A549 (cell line): ENCODE results near the gene DHX35. TPM values are rescaled to one million over a fixed set of nuclear protein-coding genes. Genes with fewer than 3 reads are reported as not detected.

Experiments used
- ATAC-seq, 2 experiments: fragments of 200-7000 bp in 1 of 2; fragments of >200 bp in 1 of 2; cut with Nextera tagmentation in 1 of 2; cut with Tn5 transposase in 1 of 2; 3 replicates each; pipeline versions ENCODE4 v1.8.0 to v1.9.1; 2018 to 2020; ENCODE audit warnings: mild to moderate bottlenecking in 1 of 2, moderate library complexity in 1 of 2
- CTCF ChIA-PET: fragments of 300-600 bp; sonication (Branson Sonifier 250); formaldehyde crosslinking; extraction: SDS; loops from one replicate; lab custom pipeline; 2021; ENCODE audit warnings: antibody characterized with exemption, inconsistent platforms; lab: Yijun Ruan, JAX
- POLR2A ChIA-PET: fragments of 350-600 bp; formaldehyde crosslinking; extraction: SDS; loops from one replicate; lab custom pipeline; 2021; ENCODE audit warnings: antibody characterized with exemption, inconsistent platforms; lab: Yijun Ruan, JAX
- DNase-seq, 2 experiments: peaks; one replicate each; pipeline versions ENCODE4 v3.0.0 to v3.0.0-alpha.2; 2011 to 2016; ENCODE audit warnings: low read depth in 1 of 2, low spot score in 1 of 2
- FAIRE-seq: peaks from 2 replicates; lab custom pipeline; 2011; peaks lifted over from hg19 to GRCh38; lab: Jason Lieb, UNC
- H3K27ac ChIP-seq, 2 experiments: fragments of >200 bp; sonication (Bioruptor Twin); formaldehyde crosslinking; 3 replicates each; pipeline ENCODE4 v1.5.1; 2016 to 2017
- H3K4me1 ChIP-seq: fragments of >200 bp; sonication (Bioruptor Twin); formaldehyde crosslinking; 3 replicates; pipeline ENCODE4 v1.6.1; 2016
- H3K4me2 ChIP-seq: fragments of >200 bp; sonication (Bioruptor Twin); formaldehyde crosslinking; 3 replicates; pipeline ENCODE4 v1.6.1; 2016
- H3K4me3 ChIP-seq: fragments of >200 bp; sonication (Bioruptor Twin); formaldehyde crosslinking; 3 replicates; pipeline ENCODE4 v1.5.1; 2016
- H3K9me3 ChIP-seq: fragments of >200 bp; sonication (Bioruptor Twin); formaldehyde crosslinking; 3 replicates; pipeline ENCODE4 v1.6.1; 2016
- CHD4 ChIP-seq: fragments of 200-600 bp; sonication (generic); IDR thresholded peaks from 2 replicates; pipeline ENCODE4 v1.6.1; 2016; ENCODE audit warnings: antibody characterized with exemption, mild to moderate bottlenecking, borderline replicate concordance
- CTCF ChIP-seq: fragments of >200 bp; sonication (Bioruptor Twin); formaldehyde crosslinking; IDR thresholded peaks from 3 replicates; pipeline ENCODE4 v1.5.1; 2016
- ESRRA ChIP-seq: fragments of 150-350 bp; IDR thresholded peaks from 2 replicates; pipeline ENCODE4 v1.6.1; 2014; ENCODE audit warnings: mild to moderate bottlenecking, low read length, borderline replicate concordance
- FOSL2 ChIP-seq, 2 experiments: fragments of 450-650 bp in 1 of 2; fragments of >200 bp in 1 of 2; sonication (Bioruptor Twin) in 1 of 2; formaldehyde crosslinking; IDR thresholded peaks; 2 replicates each; pipeline versions ENCODE4 v1.5.0 to v1.6.1; 2016 to 2020; ENCODE audit warnings: mild to moderate bottlenecking in 1 of 2, moderate library complexity in 1 of 2
- KDM5A ChIP-seq: fragments of 200-600 bp; sonication (generic); IDR thresholded peaks from 2 replicates; pipeline ENCODE4 v1.6.1; 2016; ENCODE audit warnings: antibody characterized with exemption, mild to moderate bottlenecking
- MAFK ChIP-seq: fragments of 450-650 bp; IDR thresholded peaks from 2 replicates; pipeline ENCODE4 v1.6.1; 2014; ENCODE audit not compliant: partially characterized antibody
- NR3C1 ChIP-seq: fragments of >200 bp; sonication (Bioruptor Twin); formaldehyde crosslinking; IDR thresholded peaks from 3 replicates; pipeline ENCODE4 v1.6.1; 2017
- PHF8 ChIP-seq: fragments of 200-600 bp; sonication (generic); IDR thresholded peaks from 2 replicates; pipeline ENCODE4 v1.6.1; 2016; ENCODE audit warnings: low read depth, mild to moderate bottlenecking, antibody characterized with exemption, moderate library complexity, borderline replicate concordance
- POLR2AphosphoS2 ChIP-seq: conservative IDR thresholded peaks from 2 replicates; pipeline ENCODE4 v1.6.1; 2012; ENCODE audit warnings: low read length, improper control_type of control experiment, inconsistent platforms
- RAD21 ChIP-seq, 2 experiments: fragments of >200 bp in 1 of 2; sonication (Bioruptor Twin) in 1 of 2; formaldehyde crosslinking in 1 of 2; IDR thresholded peaks in 1 of 2; conservative IDR thresholded peaks in 1 of 2; 2 replicates in 1 of 2; 3 replicates in 1 of 2; pipeline ENCODE4 v1.6.1; 2012 to 2018; ENCODE audit warnings: inconsistent platforms in 1 of 2
- RFX5 ChIP-seq: fragments of 450-650 bp; IDR thresholded peaks from 2 replicates; pipeline ENCODE4 v1.7.1; 2014; ENCODE audit warnings: antibody characterized with exemption, mild to moderate bottlenecking, moderate library complexity
- SMC3 ChIP-seq: fragments of >200 bp; sonication (Bioruptor Twin); formaldehyde crosslinking; IDR thresholded peaks from 3 replicates; pipeline ENCODE4 v1.6.1; 2018; ENCODE audit warnings: inconsistent platforms
- ZSCAN20 ChIP-seq: fragments of 250-450 bp; sonication (Bioruptor Pico); IDR thresholded peaks from 2 replicates; pipeline ENCODE4 v1.8.0; 2022; ENCODE audit warnings: mild to moderate bottlenecking, moderate library complexity
- WGBS: methylation state at CpG from one replicate; pipeline ENCODE4 v1.1.6; 2017; ENCODE audit errors: missing lambda C conversion rate; 5-methylcytosine and 5-hydroxymethylcytosine counted together
- polyA plus RNA-seq, 4 experiments: library from polyadenylated mRNA; depleted of rRNA in 3 of 4; stranded (reverse); fragments of >200 nt; fragmentation: RNase III in 1 of 4; extraction: RNeasy Plus Mini Kit Qiagen cat#74134 plus additional on column Dnase treatment in 1 of 4; gene quantifications; 2 replicates in 3 of 4; 3 replicates in 1 of 4; pipeline ENCODE4 v1.2.3, GENCODE V29; 2011 to 2017
- TF ChIP-seq, protein P1 (sequence below): fragments of 250-450 bp; sonication (Bioruptor Pico); IDR thresholded peaks from 2 replicates; pipeline ENCODE4 v1.5.0; 2021; ENCODE audit warnings: mild to moderate bottlenecking, moderate library complexity, borderline replicate concordance
- TF ChIP-seq, protein P2 (sequence below): IDR thresholded peaks from 2 replicates; pipeline ENCODE4 v1.6.1; 2012; ENCODE audit warnings: low read depth, borderline replicate concordance
- TF ChIP-seq, protein P3 (sequence below): IDR thresholded peaks from 2 replicates; pipeline ENCODE4 v1.6.1; 2012

DHX35 gene
- polyA plus RNA-seq, 2 of the 4 experiments (the other 2 are of a cell fraction), result 7.7 to 13.8 TPM

DNA sequence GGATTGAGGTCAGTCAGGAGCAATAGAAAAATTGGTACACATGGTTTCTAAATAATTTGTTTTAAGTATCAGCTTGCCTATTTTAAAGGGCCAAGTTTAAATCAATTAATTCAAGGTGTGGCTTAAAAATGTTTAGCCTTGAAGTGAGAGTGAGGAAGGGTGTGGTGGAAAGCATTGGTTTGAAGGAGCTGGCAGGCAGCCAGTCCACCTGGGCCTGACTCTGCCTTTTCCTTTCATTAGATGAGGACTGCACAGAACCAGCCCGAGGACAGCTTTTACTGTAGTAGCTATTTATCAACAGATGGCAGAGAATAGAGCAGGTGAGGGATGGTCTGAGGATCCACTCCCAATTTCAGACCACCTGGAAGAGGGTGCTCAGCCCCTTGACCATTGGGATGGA lies 42.4 kb downstream of the DHX35 start:
- POLR2A ChIA-PET, result no interaction called here
- CTCF ChIA-PET, result interaction anchor here (0.8 kb wide), 1 partner anchor 78 kb away, joined by 3 read pairs; the partner anchor contains the start of gene FAM83D
- no peak for ATAC-seq
- no peak overlapping the region for H3K4me3 ChIP-seq
- no peaks in the 10 kb centered on the region for H3K4me1 ChIP-seq
- no peak overlapping the region for H3K4me2 ChIP-seq
- no peaks in the 10 kb centered on the region for H3K9me3 ChIP-seq
- WGBS, result 38% methylated on average over 1 of the region's 1 CpG
- no peak for FAIRE-seq
- TF ChIP-seq, protein P1, sequence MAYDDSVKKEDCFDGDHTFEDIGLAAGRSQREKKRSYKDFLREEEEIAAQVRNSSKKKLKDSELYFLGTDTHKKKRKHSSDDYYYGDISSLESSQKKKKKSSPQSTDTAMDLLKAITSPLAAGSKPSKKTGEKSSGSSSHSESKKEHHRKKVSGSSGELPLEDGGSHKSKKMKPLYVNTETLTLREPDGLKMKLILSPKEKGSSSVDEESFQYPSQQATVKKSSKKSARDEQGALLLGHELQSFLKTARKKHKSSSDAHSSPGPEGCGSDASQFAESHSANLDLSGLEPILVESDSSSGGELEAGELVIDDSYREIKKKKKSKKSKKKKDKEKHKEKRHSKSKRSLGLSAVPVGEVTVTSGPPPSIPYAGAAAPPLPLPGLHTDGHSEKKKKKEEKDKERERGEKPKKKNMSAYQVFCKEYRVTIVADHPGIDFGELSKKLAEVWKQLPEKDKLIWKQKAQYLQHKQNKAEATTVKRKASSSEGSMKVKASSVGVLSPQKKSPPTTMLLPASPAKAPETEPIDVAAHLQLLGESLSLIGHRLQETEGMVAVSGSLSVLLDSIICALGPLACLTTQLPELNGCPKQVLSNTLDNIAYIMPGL (CRISPR knock-in tag), result no peak
- TF ChIP-seq, protein P2, sequence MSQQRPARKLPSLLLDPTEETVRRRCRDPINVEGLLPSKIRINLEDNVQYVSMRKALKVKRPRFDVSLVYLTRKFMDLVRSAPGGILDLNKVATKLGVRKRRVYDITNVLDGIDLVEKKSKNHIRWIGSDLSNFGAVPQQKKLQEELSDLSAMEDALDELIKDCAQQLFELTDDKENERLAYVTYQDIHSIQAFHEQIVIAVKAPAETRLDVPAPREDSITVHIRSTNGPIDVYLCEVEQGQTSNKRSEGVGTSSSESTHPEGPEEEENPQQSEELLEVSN, result no peak
- TF ChIP-seq, protein P3, sequence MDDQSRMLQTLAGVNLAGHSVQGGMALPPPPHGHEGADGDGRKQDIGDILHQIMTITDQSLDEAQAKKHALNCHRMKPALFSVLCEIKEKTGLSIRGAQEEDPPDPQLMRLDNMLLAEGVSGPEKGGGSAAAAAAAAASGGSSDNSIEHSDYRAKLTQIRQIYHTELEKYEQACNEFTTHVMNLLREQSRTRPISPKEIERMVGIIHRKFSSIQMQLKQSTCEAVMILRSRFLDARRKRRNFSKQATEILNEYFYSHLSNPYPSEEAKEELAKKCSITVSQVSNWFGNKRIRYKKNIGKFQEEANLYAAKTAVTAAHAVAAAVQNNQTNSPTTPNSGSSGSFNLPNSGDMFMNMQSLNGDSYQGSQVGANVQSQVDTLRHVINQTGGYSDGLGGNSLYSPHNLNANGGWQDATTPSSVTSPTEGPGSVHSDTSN, result no peak
- TF ChIP-seq RFX5 (no peak), SMC3 (no peak), KDM5A (no peak), FOSL2 (IDR thresholded peaks at IDR 0.05) (no peak), FOSL2 (CRISPR knock-in tag; IDR thresholded peaks at IDR 0.05) (no peak), RAD21 (conservative IDR thresholded peaks at IDR 0.05 in 1 of 2, IDR thresholded peaks at IDR 0.05 in 1 of 2) (no peak), ZSCAN20 (CRISPR knock-in tag) (no peak), MAFK (no peak), CTCF (no peak)
- no peak overlapping the region for H3K27ac ChIP-seq
- DNase-seq, result no peak

GRCh38 chr20:39009348-39009747 lies 47.2 kb downstream of the DHX35 start:
- Histone ChIP-seq H3K4me2 (no peak overlapping the region), H3K9me3 (no peaks in the 10 kb centered on the region), H3K4me1 (no peaks in the 10 kb centered on the region), H3K4me3 (no peak overlapping the region), H3K27ac (no peak overlapping the region)
- TF ChIP-seq PHF8 (no peak), POLR2AphosphoS2 (no peak), ESRRA (no peak)
- DNase-seq (no peak), FAIRE-seq (no peak), ATAC-seq (no peak)
- ChIA-PET POLR2A (no interaction called here), CTCF (interaction anchor here (1.3 kb wide), 1 partner anchor 41 kb away, joined by 4 read pairs; no protein-coding TSS in a partner anchor)
- WGBS, result 94% methylated on average over 1 of the region's 1 CpG

DNA sequence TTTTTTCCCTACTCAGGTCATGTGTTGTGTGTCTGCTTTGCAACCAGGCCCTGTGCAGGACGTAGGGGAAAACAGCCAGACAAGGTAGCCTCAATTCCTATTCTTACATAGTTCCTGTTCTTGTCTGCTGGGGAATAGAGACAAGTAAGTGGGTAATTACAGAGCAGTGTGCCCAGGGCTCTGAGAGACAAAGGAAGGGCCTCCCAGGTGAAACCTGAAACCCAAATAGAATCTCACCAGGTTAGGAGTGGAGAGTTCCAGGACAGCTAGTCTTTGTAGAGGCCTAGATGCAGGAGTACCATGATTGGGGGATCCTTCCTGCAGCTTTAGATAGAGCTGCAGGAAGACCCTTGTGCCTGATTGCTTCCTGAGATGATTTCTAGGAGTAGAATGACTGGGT lies 48.4 kb downstream of the DHX35 start:
- FAIRE-seq, result no peak

More for the DNA sequence above, 48.4 kb downstream of the DHX35 start:
- ChIA-PET CTCF (interaction anchor here (0.9 to 1.1 kb wide), 2 partner anchors 8 to 37 kb away, joined by 3 read pairs; no protein-coding TSS in a partner anchor), POLR2A (no interaction called here)
- Histone ChIP-seq H3K4me2 (no peak overlapping the region), H3K4me1 (no peaks in the 10 kb centered on the region), H3K4me3 (no peak overlapping the region), H3K9me3 (no peaks in the 10 kb centered on the region), H3K27ac (no peak overlapping the region)
- TF ChIP-seq NR3C1 (no peak), CHD4 (no peak)
- no peak for DNase-seq
- ATAC-seq, result no peak
- WGBS, result 79% methylated on average over 1 of the region's 1 CpG
